Endodermal cell (in vitro differentiated cells): ENCODE results near the gene HPCAL1. TPM values are rescaled to one million over a fixed set of nuclear protein-coding genes. Genes with fewer than 3 reads are reported as not detected.

ENCODE experiments used
- DNase-seq: peaks from one replicate; pipeline ENCODE4 v3.0.0-alpha.2; 2017
- H3K27ac ChIP-seq: 2 replicates; pipeline ENCODE4 v1.5.1; 2013; ENCODE audit warnings: mild to moderate bottlenecking, low read depth, low read length, moderate library complexity
- H3K27me3 ChIP-seq: 2 replicates; pipeline ENCODE4 v1.6.1; 2013; ENCODE audit warnings: mild to moderate bottlenecking, low read length, moderate library complexity; ENCODE audit not compliant: insufficient read depth, control insufficient read depth, poor library complexity, severe bottlenecking
- H3K36me3 ChIP-seq: 2 replicates; pipeline ENCODE4 v1.7.0; 2013; ENCODE audit warnings: mild to moderate bottlenecking, low read length, moderate library complexity; ENCODE audit not compliant: control insufficient read depth, insufficient read depth
- H3K4me1 ChIP-seq: one replicate; pipeline ENCODE4 v1.7.0; 2013; ENCODE audit warnings: low read length; ENCODE audit not compliant: control insufficient read depth, insufficient read depth
- H3K4me3 ChIP-seq: 2 replicates; pipeline ENCODE4 v1.5.1; 2013; ENCODE audit warnings: mild to moderate bottlenecking, low read length, moderate library complexity
- H3K9ac ChIP-seq: 2 replicates; pipeline ENCODE4 v1.6.1; 2013; ENCODE audit warnings: mild to moderate bottlenecking, low read length, moderate library complexity; ENCODE audit not compliant: poor library complexity, severe bottlenecking; ENCODE audit errors: extremely low read depth
- H3K9me3 ChIP-seq: 2 replicates; pipeline ENCODE4 v1.6.1; 2013; ENCODE audit warnings: mild to moderate bottlenecking, low read length, moderate library complexity; ENCODE audit not compliant: control insufficient read depth
- H3K27ac Mint-ChIP-seq: 2 replicates; pipeline ENCODE4 v1.8.0; 2020; ENCODE audit warnings: mixed read lengths
- H3K27me3 Mint-ChIP-seq: 2 replicates; pipeline ENCODE4 v1.8.0; 2021; ENCODE audit warnings: mild to moderate bottlenecking, mixed read lengths; ENCODE audit not compliant: insufficient read depth
- H3K36me3 Mint-ChIP-seq: 2 replicates; pipeline ENCODE4 v1.8.0; 2020; ENCODE audit warnings: low read depth, mixed read lengths
- H3K4me1 Mint-ChIP-seq: 2 replicates; pipeline ENCODE4 v1.8.0; 2020; ENCODE audit warnings: mixed read lengths
- H3K4me3 Mint-ChIP-seq: 2 replicates; pipeline ENCODE4 v1.8.0; 2020; ENCODE audit warnings: mild to moderate bottlenecking, moderate library complexity, mixed read lengths
- H3K9me3 Mint-ChIP-seq: 2 replicates; pipeline ENCODE4 v1.8.0; 2020; ENCODE audit warnings: mild to moderate bottlenecking, mixed read lengths
- CTCF ChIP-seq: fragments of 200-600 bp; sonication (generic); conservative IDR thresholded peaks from 2 replicates; pipeline ENCODE4 v1.5.0; 2021; ENCODE audit warnings: antibody characterized with exemption, mild to moderate bottlenecking
- WGBS, 2 experiments: methylation state at CpG; one replicate each; pipeline versions ENCODE4 v1.1.5 to v1.1.7; 2013; ENCODE audit warnings: missing lambda C conversion rate in 2 of 2, mixed read lengths in 1 of 2; ENCODE audit not compliant: insufficient coverage in 1 of 2, insufficient read length in 1 of 2; 5-methylcytosine and 5-hydroxymethylcytosine counted together
- total RNA-seq, 2 donors: library from RNA; stranded (reverse); fragmentation: NEBNext Ultra II Directional in 1 of 2; extraction: Animal tissue kit (Norgen Biotek cat#: 25700) in 1 of 2; gene quantifications; 2 replicates in 1 of 2; 3 replicates in 1 of 2; pipeline ENCODE4 v1.2.1, GENCODE V29; 2021

The HPCAL1 gene
- total RNA-seq, 2 donors from 2014 or later, result 6.8 to 8.1 TPM

GRCh38 chr2:10426726-10427617, 124.3 kb downstream of the HPCAL1 start:
- no peaks in the 10 kb centered on the region for H3K36me3 Mint-ChIP-seq
- H3K9me3 Mint-ChIP-seq, result no peaks in the 10 kb centered on the region
- H3K4me1 ChIP-seq, result no peaks in the 10 kb centered on the region
- H3K36me3 ChIP-seq, result no peaks in the 10 kb centered on the region
- no peaks in the 10 kb centered on the region for H3K9me3 ChIP-seq
- DNase-seq, result no peak
- peak overlapping the region; percentile 81 for H3K27ac ChIP-seq
- no peaks in the 10 kb centered on the region for H3K27me3 ChIP-seq
- no peak for TF ChIP-seq CTCF
- no peaks in the 10 kb centered on the region for H3K4me1 Mint-ChIP-seq
- H3K27me3 Mint-ChIP-seq, result peaks cover 3% of the 10 kb centered on the region
- H3K4me3 Mint-ChIP-seq, result no peak overlapping the region
- no peak overlapping the region for H3K9ac ChIP-seq
- no peak overlapping the region for H3K4me3 ChIP-seq
- H3K27ac Mint-ChIP-seq, result no peak overlapping the region
- WGBS, 2 experiments, result 94% methylated on average over 21 to 38 of the region's 40 CpGs

- Histone ChIP-seq H3K9me3 (no peaks in the 10 kb centered on the region), H3K9ac (no peak overlapping the region), H3K4me1 (no peaks in the 10 kb centered on the region), H3K4me3 (no peak overlapping the region), H3K27ac (peak overlapping the region; percentile 49), H3K27me3 (no peaks in the 10 kb centered on the region), H3K36me3 (no peaks in the 10 kb centered on the region)
- WGBS, 2 experiments, result 92 to 93% methylated on average over 11 to 17 of the region's 17 CpGs
- H3K4me1 Mint-ChIP-seq, result no peaks in the 10 kb centered on the region
- no peak overlapping the region for H3K27ac Mint-ChIP-seq
- TF ChIP-seq CTCF, result no peak
- no peak overlapping the region for H3K4me3 Mint-ChIP-seq
- no peak for DNase-seq
- peaks cover 4% of the 10 kb centered on the region for H3K27me3 Mint-ChIP-seq
- no peaks in the 10 kb centered on the region for H3K36me3 Mint-ChIP-seq
- no peaks in the 10 kb centered on the region for H3K9me3 Mint-ChIP-seq
These were observed 124.9 kb downstream of the HPCAL1 start for GRCh38 chr2:10427618-10427949.

GRCh38 chr2:10428355-10428754, 125.7 kb downstream of the HPCAL1 start:
- TF ChIP-seq CTCF, result no peak

More at GRCh38 chr2:10428355-10428754, 125.7 kb downstream of the HPCAL1 start:
- Mint-ChIP-seq H3K9me3 (no peaks in the 10 kb centered on the region), H3K36me3 (no peaks in the 10 kb centered on the region), H3K27me3 (peaks cover 4% of the 10 kb centered on the region), H3K4me1 (no peaks in the 10 kb centered on the region), H3K4me3 (no peak overlapping the region), H3K27ac (no peak overlapping the region)
- no peak for DNase-seq
- H3K4me1 ChIP-seq, result no peaks in the 10 kb centered on the region
- H3K27ac ChIP-seq, result no peak overlapping the region
- H3K27me3 ChIP-seq, result no peaks in the 10 kb centered on the region
- H3K9me3 ChIP-seq, result no peaks in the 10 kb centered on the region
- H3K4me3 ChIP-seq, result no peak overlapping the region
- WGBS, 2 experiments, result 95 to 100% methylated on average over 1 to 8 of the region's 8 CpGs
- no peaks in the 10 kb centered on the region for H3K36me3 ChIP-seq
- no peak overlapping the region for H3K9ac ChIP-seq
